Ovary (tissue), 9 donors: ENCODE data around the gene STIMATE. TPM values are rescaled to one million over a fixed set of nuclear protein-coding genes. Genes with fewer than 3 reads are reported as not detected.

Source experiments
- DNase-seq, 5 donors: peaks; one replicate each; pipeline ENCODE4 v3.0.0-alpha.2; 2019 to 2020
- H3K27ac ChIP-seq, 2 donors: fragments of 200-600 bp; one replicate each; pipeline versions ENCODE4 v1.5.1 to v1.8.0; 2019 to 2022
- H3K27me3 ChIP-seq: fragments of 200-600 bp; one replicate; pipeline ENCODE4 v1.8.0; 2022
- H3K36me3 ChIP-seq: fragments of 200-600 bp; sonication (generic); one replicate; pipeline ENCODE4 v1.5.1; 2019
- H3K4me1 ChIP-seq: one replicate; pipeline ENCODE4 v1.8.1; 2013; ENCODE audit warnings: mild to moderate bottlenecking, moderate library complexity; ENCODE audit not compliant: insufficient read depth
- H3K4me3 ChIP-seq: fragments of 200-600 bp; sonication (generic); one replicate; pipeline ENCODE4 v1.5.1; 2017
- H3K9me3 ChIP-seq, 2 donors: fragments of 200-600 bp in 1 of 2; sonication (generic) in 1 of 2; one replicate each; pipeline versions ENCODE4 v1.5.1 to v1.8.1; 2013 to 2019; ENCODE audit warnings: mild to moderate bottlenecking in 1 of 2, moderate library complexity in 1 of 2
- CTCF ChIP-seq, 3 donors: fragments of 450-650 bp in 2 of 3; fragments of 200-600 bp in 1 of 3; IDR thresholded peaks; one replicate each; pipeline versions ENCODE4 v1.5.1 to v1.8.0; 2016 to 2022; ENCODE audit warnings: antibody characterized with exemption in 3 of 3, mild to moderate bottlenecking in 1 of 3
- EP300 ChIP-seq: sonication (generic); formaldehyde crosslinking; IDR thresholded peaks from one replicate; pipeline ENCODE4 v1.6.1; 2017; ENCODE audit warnings: antibody characterized with exemption
- POLR2A ChIP-seq: fragments of 450-650 bp; IDR thresholded peaks from one replicate; pipeline ENCODE4 v1.6.1; 2017; ENCODE audit warnings: antibody characterized with exemption, mild to moderate bottlenecking, moderate library complexity
- whole genome bisulfite sequencing, 3 donors: extraction: QIAGEN DNeasy Blood & Tissue Kit in 1 of 3; methylation state at CpG; one replicate each; pipeline versions ENCODE4 v1.1.5 to v1.1.7; 2013 to 2017; 5-methylcytosine and 5-hydroxymethylcytosine counted together
- intact Hi-C, 4 donors: fragments of 100-400 bp; cut with DNase I; formaldehyde crosslinking; loops; one replicate each; pipeline versions ENCODE4 v1.11.0 to v1.15.1; 2022 to 2023
- polyA plus RNA-seq, 2 donors: library from polyadenylated mRNA; stranded (reverse); fragments of 200-250 nt in 1 of 2; fragments of 350-450 nt in 1 of 2; fragmentation: Illumina TruSeq in 1 of 2; extraction: RNeasy Lipid Tissue Mini Kit (QIAGEN cat#74804) in 1 of 2; gene quantifications; one replicate each; pipeline ENCODE4 v1.2.3, GENCODE V29; 2013 to 2014
- total RNA-seq, 7 donors: library from RNA; depleted of rRNA in 2 of 7; stranded (reverse); fragments of >200 nt in 2 of 7; fragmentation: NEBNext Ultra II Directional in 3 of 7; extraction: Animal tissue kit (Norgen Biotek cat#: 25700) in 3 of 7; gene quantifications; one replicate each; pipeline versions ENCODE4 v1.1.0 to v1.2.4, GENCODE V29; 2016 to 2023
- donor health status: DM: no; HTN: no; CAD: no; lungs with moderate emphysema.
- donor health status: DM: no; HTN: no; CAD: no.
- donor health status: Bipolar disorder and iron deficiency.
- donor health status: DM: yes; HTN: yes; CAD: no.
- donor health status: DM: no; HTN: no; CAD: no.
- donor health status: DM: yes; HTN: yes; CAD: no.

STIMATE gene
- total and polyA plus RNA-seq, 9 donors: 7.4 to 29.9 (median 17.1) TPM

GRCh38 chr3:52904000-52904399 lies 6.7 kb upstream of the STIMATE start:
- intact Hi-C loops: loop anchor here in 1 of 4 donors (2.0 kb wide), 1 partner anchor 47 kb away; no protein-coding TSS in a partner anchor
- H3K4me1 ChIP-seq: no peaks in the 10 kb centered on the region
- H3K36me3 ChIP-seq: no peaks in the 10 kb centered on the region
- H3K9me3 ChIP-seq: no peaks in the 10 kb centered on the region
- no peak for DNase-seq
- no peak overlapping the region for H3K4me3 ChIP-seq
- no peak overlapping the region for H3K27ac ChIP-seq
- TF ChIP-seq EP300 (no peak), CTCF (IDR thresholded peaks at IDR 0.05) (no peak), POLR2A (no peak)
- 90 to 94% (median 94%) methylated on average over 3 of the region's 3 CpGs for WGBS, 3 donors
- H3K27me3 ChIP-seq: no peaks in the 10 kb centered on the region

GRCh38 chr3:52896613-52897012 lies 735 bp downstream of the STIMATE start:
- Histone ChIP-seq H3K4me3 (peak overlapping the region; percentile 89), H3K27ac (peak overlapping the region; percentile 63 to 79), H3K9me3 (no peaks in the 10 kb centered on the region), H3K27me3 (no peaks in the 10 kb centered on the region), H3K36me3 (no peaks in the 10 kb centered on the region), H3K4me1 (peaks cover 15% of the 10 kb centered on the region)
- intact Hi-C loops: no loop called here
- 3 to 7% (median 5%) methylated on average over 9 of the region's 9 CpGs for WGBS, 3 donors
- TF ChIP-seq EP300 (no peak), CTCF (IDR thresholded peaks at IDR 0.05) (no peak)
- no peak for DNase-seq

- H3K4me1 ChIP-seq: peaks cover 17% of the 10 kb centered on the region
- intact Hi-C loops: no loop called here
Observed at GRCh38 chr3:52896151-52896550, 1.2 kb downstream of the STIMATE start.

GRCh38 chr3:52895418-52895817 lies 1.9 kb downstream of the STIMATE start:
- WGBS, 3 donors: 74 to 77% (median 75%) methylated on average over 5 of the region's 5 CpGs
- no peaks in the 10 kb centered on the region for H3K36me3 ChIP-seq
- no peaks in the 10 kb centered on the region for H3K27me3 ChIP-seq
- TF ChIP-seq EP300: no peak
- no peak for TF ChIP-seq POLR2A
- TF ChIP-seq CTCF (IDR thresholded peaks at IDR 0.05): no peak
- no peak for DNase-seq
- intact Hi-C loops: no loop called here
- H3K9me3 ChIP-seq: no peaks in the 10 kb centered on the region
- H3K4me1 ChIP-seq: peaks cover 19% of the 10 kb centered on the region
- no peak overlapping the region for H3K4me3 ChIP-seq
- peak overlapping the region in 1 of 2 donors; percentile 23 for H3K27ac ChIP-seq

More at GRCh38 chr3:52896151-52896550, 1.2 kb downstream of the STIMATE start:
- no peak for TF ChIP-seq CTCF (IDR thresholded peaks at IDR 0.05)
- H3K36me3 ChIP-seq: no peaks in the 10 kb centered on the region
- WGBS, 3 donors: 14 to 19% (median 14%) methylated on average over 3 of the region's 3 CpGs
- H3K9me3 ChIP-seq: no peaks in the 10 kb centered on the region
- peak overlapping the region in 1 of 2 donors; percentile 79 for H3K27ac ChIP-seq
- DNase-seq: no peak
- H3K4me3 ChIP-seq: peak overlapping the region; percentile 89
- no peaks in the 10 kb centered on the region for H3K27me3 ChIP-seq
